ENCODE data around the gene CRTAP. TPM values are rescaled to one million over a fixed set of nuclear protein-coding genes. Genes with fewer than 3 reads are reported as not detected.
"Not testable (repeated sequence)": the region's sequence is repeated elsewhere in the genome, so short reads cannot be mapped to it uniquely, and the experiment has no call there.

Gene CRTAP
- total RNA-seq, 1 experiment from 2014 or later: 99.3 TPM

- in situ Hi-C loops (cut with HindIII; ENCODE audit: low pct_unique_long_range_greater_than_20kb, low sequenced_read_pairs) (no loop called here), intact Hi-C loops (cut with micrococcal nuclease; ENCODE audit: unreplicated experiment) (no loop called here)
- ChIA-PET POLR2A (interaction anchor here (0.6 kb wide), 1 partner anchor 58 kb away, joined by 21 read pairs; no protein-coding TSS in a partner anchor), CTCF (no interaction called here)
- TF ChIP-seq SIN3A (IDR thresholded peaks at IDR 0.05; ENCODE audit: borderline replicate concordance, insufficient read depth, low read depth, low read length) (no peak), POLR2AphosphoS5 (IDR thresholded peaks at IDR 0.05; ENCODE audit: low read depth, low read length) (no peak), CTCF (IDR thresholded peaks at IDR 0.05) (no peak), REST (IDR thresholded peaks at IDR 0.05; ENCODE audit: insufficient read depth in 1 of 2, low read depth in 2 of 2, low read length in 1 of 2) (no peak), TCF7L2 (IDR thresholded peaks at IDR 0.05; ENCODE audit: low read depth, low read length) (no peak)
- H3K36me3 ChIP-seq (ENCODE audit: control insufficient read depth, insufficient read depth, low read length): no peaks in the 10 kb centered on the region; the same call in 1 of the 2 replicates
- no peak overlapping the region for H3K4me3 ChIP-seq (ENCODE audit: low read depth in 2 of 2, low read length in 2 of 2)
- no peak for DNase-seq (ENCODE audit: low read depth, low spot score)
- H3K27ac ChIP-seq (ENCODE audit: low read length): no peak overlapping the region
- H3K4me1 ChIP-seq (ENCODE audit: control insufficient read depth, insufficient read depth, low read length): no peaks in the 10 kb centered on the region
- BruUV-seq (replicated peaks): no TSS peak
- no peak for ATAC-seq
- no peaks in the 10 kb centered on the region for H3K9me3 ChIP-seq (ENCODE audit: control insufficient read depth, insufficient read depth, low read depth, low read length)
- no peaks in the 10 kb centered on the region for H3K27me3 ChIP-seq (ENCODE audit: control insufficient read depth, insufficient read depth, low read length)
These were observed 46.3 kb upstream of the CRTAP start for GRCh38 chr3:33067484-33067883.

GRCh38 chr3:33069862-33070261 is 44.0 kb upstream of the CRTAP start:
- ATAC-seq; DNase-seq (ENCODE audit: low read depth, low spot score); H3K4me3 ChIP-seq (ENCODE audit: low read depth in 2 of 2, low read length in 2 of 2); CTCF ChIA-PET; H3K36me3 ChIP-seq (ENCODE audit: control insufficient read depth, insufficient read depth, low read length); H3K27me3 ChIP-seq (ENCODE audit: control insufficient read depth, insufficient read depth, low read length); H3K9me3 ChIP-seq (ENCODE audit: control insufficient read depth, insufficient read depth, low read depth, low read length); BruUV-seq (replicated peaks); H3K4me1 ChIP-seq (ENCODE audit: control insufficient read depth, insufficient read depth, low read length); H3K27ac ChIP-seq (ENCODE audit: low read length); in situ Hi-C loops (cut with HindIII; ENCODE audit: low pct_unique_long_range_greater_than_20kb, low sequenced_read_pairs); POLR2A ChIA-PET: not testable (repeated sequence)
- intact Hi-C loops (cut with micrococcal nuclease; ENCODE audit: unreplicated experiment): loop anchor here (5.0 kb wide), 1 partner anchor 123 kb away; no protein-coding TSS in a partner anchor

- H3K27ac ChIP-seq (ENCODE audit: low read length): no peak overlapping the region
- intact Hi-C loops (cut with micrococcal nuclease; ENCODE audit: unreplicated experiment): loop anchor here (5.0 kb wide), 1 partner anchor 124 kb away; no protein-coding TSS in a partner anchor
- no TSS peak for BruUV-seq (replicated peaks)
- ATAC-seq: no peak
- no peaks in the 10 kb centered on the region for H3K27me3 ChIP-seq (ENCODE audit: control insufficient read depth, insufficient read depth, low read length)
- in situ Hi-C loops (cut with HindIII; ENCODE audit: low pct_unique_long_range_greater_than_20kb, low sequenced_read_pairs): no loop called here
- no peaks in the 10 kb centered on the region for H3K4me1 ChIP-seq (ENCODE audit: control insufficient read depth, insufficient read depth, low read length)
- no peak for TF ChIP-seq TCF7L2 (IDR thresholded peaks at IDR 0.05; ENCODE audit: low read depth, low read length)
- no peak for TF ChIP-seq POLR2AphosphoS5 (IDR thresholded peaks at IDR 0.05; ENCODE audit: low read depth, low read length)
- TF ChIP-seq REST (IDR thresholded peaks at IDR 0.05; ENCODE audit: insufficient read depth in 1 of 2, low read depth in 2 of 2, low read length in 1 of 2): no peak
- no peak for TF ChIP-seq CTCF (IDR thresholded peaks at IDR 0.05)
- TF ChIP-seq SIN3A (IDR thresholded peaks at IDR 0.05; ENCODE audit: borderline replicate concordance, insufficient read depth, low read depth, low read length): no peak
- ChIA-PET CTCF (no interaction called here), POLR2A (no interaction called here)
- H3K36me3 ChIP-seq (ENCODE audit: control insufficient read depth, insufficient read depth, low read length): no peaks in the 10 kb centered on the region
- DNase-seq (ENCODE audit: low read depth, low spot score): no peak
- H3K9me3 ChIP-seq (ENCODE audit: control insufficient read depth, insufficient read depth, low read depth, low read length): no peaks in the 10 kb centered on the region
- H3K4me3 ChIP-seq (ENCODE audit: low read depth in 2 of 2, low read length in 2 of 2): no peak overlapping the region
These were observed 42.6 kb upstream of the CRTAP start for GRCh38 chr3:33071181-33071580.
